ENCODE measurements around the gene ASPN. TPM values are rescaled to one million over a fixed set of nuclear protein-coding genes. Genes with fewer than 3 reads are reported as not detected.

The ASPN gene
- polyA plus RNA-seq, 1 experiment: 1.1 TPM

DNA sequence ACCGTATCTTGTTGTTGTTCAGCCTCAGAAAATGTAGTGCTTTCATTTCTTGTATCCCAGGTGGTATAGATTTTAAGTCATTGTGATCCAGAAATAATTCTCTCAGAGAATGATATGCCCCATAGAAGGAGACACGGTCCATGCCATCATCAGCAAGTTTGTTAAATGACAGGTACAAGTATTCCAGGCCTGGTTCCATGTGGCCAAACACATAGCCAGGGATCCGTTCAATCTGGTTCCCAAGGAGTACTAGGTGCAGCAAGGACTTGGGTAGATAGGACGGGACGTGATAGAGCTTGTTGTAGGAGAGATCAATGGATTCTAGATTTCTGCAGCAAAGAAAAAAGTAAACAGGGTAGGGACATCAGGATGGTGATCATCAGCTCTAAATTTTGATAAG is 18.4 kb upstream of the ASPN start:
- ChIA-PET CTCF (interaction anchor here (0.7 kb wide), 1 partner anchor 1451 kb away, joined by 3 read pairs; no protein-coding TSS in a partner anchor), POLR2A (no interaction called here)
- no peak overlapping the region for H3K27ac ChIP-seq (ENCODE audit: low read depth, low read length)

DNA sequence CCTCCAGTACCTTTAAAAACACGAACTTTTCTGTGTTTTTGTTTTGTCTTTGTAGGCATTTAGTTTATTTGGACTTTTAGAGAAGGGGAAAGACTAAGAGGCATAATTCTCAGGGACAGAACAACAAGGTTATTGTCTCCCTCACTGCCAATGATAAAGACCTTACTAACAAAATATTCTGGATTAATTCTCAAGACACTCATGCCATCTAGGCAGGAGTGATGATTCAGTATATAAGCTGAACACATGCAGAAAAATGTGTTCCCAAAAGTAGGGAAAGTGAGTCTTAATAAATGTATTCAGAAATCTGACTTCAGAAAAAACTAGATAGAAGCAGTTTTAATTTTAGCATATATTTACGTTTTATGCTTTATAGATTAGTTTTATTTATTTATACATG is 17.4 kb upstream of the ASPN start:
- Histone ChIP-seq H3K4me3 (ENCODE audit: low read depth, low read length) (no peak overlapping the region), H3K27me3 (ENCODE audit: control insufficient read depth, insufficient read depth, low read length) (no peaks in the 10 kb centered on the region), H3K9me3 (ENCODE audit: control insufficient read depth, insufficient read depth, low read length) (no peaks in the 10 kb centered on the region), H3K27ac (ENCODE audit: low read depth, low read length) (no peak overlapping the region)
- ChIA-PET POLR2A (no interaction called here), CTCF (interaction anchor here (1.5 kb wide), 1 partner anchor 13 kb away, joined by 3 read pairs; no protein-coding TSS in a partner anchor)
- no peak for DNase-seq (ENCODE audit: low read depth, low spot score)
- TF ChIP-seq, protein P1, sequence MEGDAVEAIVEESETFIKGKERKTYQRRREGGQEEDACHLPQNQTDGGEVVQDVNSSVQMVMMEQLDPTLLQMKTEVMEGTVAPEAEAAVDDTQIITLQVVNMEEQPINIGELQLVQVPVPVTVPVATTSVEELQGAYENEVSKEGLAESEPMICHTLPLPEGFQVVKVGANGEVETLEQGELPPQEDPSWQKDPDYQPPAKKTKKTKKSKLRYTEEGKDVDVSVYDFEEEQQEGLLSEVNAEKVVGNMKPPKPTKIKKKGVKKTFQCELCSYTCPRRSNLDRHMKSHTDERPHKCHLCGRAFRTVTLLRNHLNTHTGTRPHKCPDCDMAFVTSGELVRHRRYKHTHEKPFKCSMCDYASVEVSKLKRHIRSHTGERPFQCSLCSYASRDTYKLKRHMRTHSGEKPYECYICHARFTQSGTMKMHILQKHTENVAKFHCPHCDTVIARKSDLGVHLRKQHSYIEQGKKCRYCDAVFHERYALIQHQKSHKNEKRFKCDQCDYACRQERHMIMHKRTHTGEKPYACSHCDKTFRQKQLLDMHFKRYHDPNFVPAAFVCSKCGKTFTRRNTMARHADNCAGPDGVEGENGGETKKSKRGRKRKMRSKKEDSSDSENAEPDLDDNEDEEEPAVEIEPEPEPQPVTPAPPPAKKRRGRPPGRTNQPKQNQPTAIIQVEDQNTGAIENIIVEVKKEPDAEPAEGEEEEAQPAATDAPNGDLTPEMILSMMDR (IDR thresholded peaks at IDR 0.05; ENCODE audit: low read depth, low read length): no peak

More for the DNA sequence above, 18.4 kb upstream of the ASPN start:
- TF ChIP-seq, protein P1 (IDR thresholded peaks at IDR 0.05; ENCODE audit: low read depth, low read length): no peak
- no peak for DNase-seq (ENCODE audit: low read depth, low spot score)
- Histone ChIP-seq H3K4me3 (ENCODE audit: low read depth, low read length) (no peak overlapping the region), H3K27me3 (ENCODE audit: control insufficient read depth, insufficient read depth, low read length) (no peaks in the 10 kb centered on the region), H3K9me3 (ENCODE audit: control insufficient read depth, insufficient read depth, low read length) (no peaks in the 10 kb centered on the region)

DNA sequence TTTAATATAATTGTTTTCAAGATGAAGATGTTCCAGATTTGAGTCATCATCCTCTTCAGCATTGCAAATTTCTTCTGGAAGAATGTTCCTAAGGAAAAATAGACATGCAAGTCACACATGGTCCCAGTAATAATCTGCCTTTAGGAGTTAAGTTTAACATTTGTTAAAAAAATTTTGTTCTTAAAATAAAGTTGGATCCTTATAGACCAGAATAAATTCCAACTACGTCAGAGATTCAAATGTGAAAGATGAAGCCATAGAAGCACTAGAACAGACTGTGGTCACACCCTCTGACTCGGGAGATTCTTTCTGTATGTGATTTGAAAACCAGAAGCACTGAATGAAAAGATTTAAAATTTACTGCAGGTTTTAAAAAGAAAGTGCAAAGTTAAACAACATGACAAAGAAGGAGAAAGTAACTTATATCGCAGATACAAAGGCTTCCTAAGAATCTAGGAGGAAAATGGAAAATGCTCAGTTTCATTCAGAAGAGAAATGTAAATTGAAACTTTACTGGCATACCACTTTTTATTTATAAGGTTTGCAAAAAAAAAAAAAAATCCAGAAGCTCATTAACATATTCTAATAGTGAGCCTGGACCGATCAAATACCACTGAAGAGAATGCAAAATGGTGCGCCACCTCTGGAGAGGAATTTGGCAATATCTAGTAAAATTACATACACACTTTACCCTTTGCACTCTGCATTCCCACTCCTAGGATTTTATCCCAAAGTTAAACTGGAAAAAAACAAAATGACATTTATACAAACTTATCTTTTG is 14.3 kb upstream of the ASPN start:
- H3K27ac ChIP-seq (ENCODE audit: low read depth, low read length): no peak overlapping the region
- no peaks in the 10 kb centered on the region for H3K9me3 ChIP-seq (ENCODE audit: control insufficient read depth, insufficient read depth, low read length)
- DNase-seq (ENCODE audit: low read depth, low spot score): no peak
- TF ChIP-seq, protein P1 (IDR thresholded peaks at IDR 0.05; ENCODE audit: low read depth, low read length): no peak
- no peak overlapping the region for H3K4me3 ChIP-seq (ENCODE audit: low read depth, low read length)
- ChIA-PET CTCF (interaction anchor here (0.6 kb wide), 1 partner anchor 137 kb away, joined by 3 read pairs; no protein-coding TSS in a partner anchor), POLR2A (no interaction called here)
- H3K27me3 ChIP-seq (ENCODE audit: control insufficient read depth, insufficient read depth, low read length): no peaks in the 10 kb centered on the region

GRCh38 chr9:92494856-92495255 is 12.6 kb upstream of the ASPN start:
- ChIA-PET POLR2A (no interaction called here), CTCF (interaction anchor here (0.8 to 1.1 kb wide), 2 partner anchors 10 to 166 kb away, joined by 3 read pairs; no protein-coding TSS in a partner anchor)

More at GRCh38 chr9:92494856-92495255, 12.6 kb upstream of the ASPN start:
- Histone ChIP-seq H3K27ac (ENCODE audit: low read depth, low read length) (no peak overlapping the region), H3K4me3 (ENCODE audit: low read depth, low read length) (no peak overlapping the region), H3K27me3 (ENCODE audit: control insufficient read depth, insufficient read depth, low read length) (no peaks in the 10 kb centered on the region), H3K9me3 (ENCODE audit: control insufficient read depth, insufficient read depth, low read length) (no peaks in the 10 kb centered on the region)
- DNase-seq (ENCODE audit: low read depth, low spot score): no peak
- TF ChIP-seq, protein P1 (IDR thresholded peaks at IDR 0.05; ENCODE audit: low read depth, low read length): no peak

Data from AG04450 (cell line).